ENCODE results near the gene YJU2.
"Not testable (repeated sequence)": the region's sequence is repeated elsewhere in the genome, so short reads cannot be mapped to it uniquely, and the experiment has no call there.

Gene YJU2

GRCh38 chr19:4227771-4228170 is 19.1 kb upstream of the YJU2 start:
- H3K36me3 ChIP-seq (ENCODE audit: control insufficient read depth in 5 of 5, insufficient read depth in 5 of 5, low read length in 5 of 5): no peaks in the 10 kb centered on the region
- H3K9ac ChIP-seq (ENCODE audit: low read length in 5 of 5): no peak overlapping the region
- H3K4me3 ChIP-seq (ENCODE audit: low read depth in 1 of 5, low read length in 5 of 5): no peak overlapping the region
- peaks cover 0 to 11% (median 0%) of the 10 kb centered on the region in 5 donors for H3K4me1 ChIP-seq (ENCODE audit: control insufficient read depth in 5 of 5, insufficient read depth in 5 of 5, low read length in 5 of 5)
- H3K27ac ChIP-seq (ENCODE audit: low read depth, low read length): no peak overlapping the region
- H3K27me3 ChIP-seq (ENCODE audit: control insufficient read depth in 5 of 5, insufficient read depth in 4 of 5, low read length in 5 of 5): peaks cover 12 to 21% (median 15%) of the 10 kb centered on the region in 5 donors
- no peaks in the 10 kb centered on the region for H3K9me3 ChIP-seq (ENCODE audit: control insufficient read depth in 5 of 5, low read length in 5 of 5)

GRCh38 chr19:4228765-4229178 is 18.1 kb upstream of the YJU2 start:
- Histone ChIP-seq H3K36me3 (ENCODE audit: control insufficient read depth in 5 of 5, insufficient read depth in 5 of 5, low read length in 5 of 5) (no peaks in the 10 kb centered on the region), H3K9me3 (ENCODE audit: control insufficient read depth in 5 of 5, low read length in 5 of 5) (no peaks in the 10 kb centered on the region), H3K27me3 (ENCODE audit: control insufficient read depth in 5 of 5, insufficient read depth in 4 of 5, low read length in 5 of 5) (peaks cover 15 to 30% (median 17%) of the 10 kb centered on the region in 5 donors), H3K4me1 (ENCODE audit: control insufficient read depth in 5 of 5, insufficient read depth in 5 of 5, low read length in 5 of 5) (peaks cover 0 to 11% (median 0%) of the 10 kb centered on the region in 5 donors), H3K27ac (ENCODE audit: low read depth, low read length) (no peak overlapping the region), H3K4me3 (ENCODE audit: low read depth in 1 of 5, low read length in 5 of 5) (peak overlapping the region in 1 of 5 donors; percentile 39), H3K9ac (ENCODE audit: low read length in 5 of 5) (no peak overlapping the region)

GRCh38 chr19:4229179-4229931 is 17.5 kb upstream of the YJU2 start, which contains the start of gene EBI3:
TSS of gene EBI3 (plus strand) at chr19:4229523. CDS start at chr19:4229551, 28 bp downstream.
- peaks cover 0 to 11% (median 0%) of the 10 kb centered on the region in 5 donors for H3K4me1 ChIP-seq (ENCODE audit: control insufficient read depth in 5 of 5, insufficient read depth in 5 of 5, low read length in 5 of 5)
- H3K9me3 ChIP-seq (ENCODE audit: control insufficient read depth in 5 of 5, low read length in 5 of 5): no peaks in the 10 kb centered on the region
- H3K9ac ChIP-seq (ENCODE audit: low read length in 5 of 5): peak within 1 kb of the TSS in 1 of 5 donors; percentile 59
- peak within 1 kb of the TSS in 1 of 5 donors; percentile 39 for H3K4me3 ChIP-seq (ENCODE audit: low read depth in 1 of 5, low read length in 5 of 5)
- peaks cover 15 to 33% (median 18%) of the 10 kb centered on the region in 5 donors for H3K27me3 ChIP-seq (ENCODE audit: control insufficient read depth in 5 of 5, insufficient read depth in 4 of 5, low read length in 5 of 5)
- H3K36me3 ChIP-seq (ENCODE audit: control insufficient read depth in 5 of 5, insufficient read depth in 5 of 5, low read length in 5 of 5): no peaks in the 10 kb centered on the region
- no peak within 1 kb of the TSS for H3K27ac ChIP-seq (ENCODE audit: low read depth, low read length)

DNA sequence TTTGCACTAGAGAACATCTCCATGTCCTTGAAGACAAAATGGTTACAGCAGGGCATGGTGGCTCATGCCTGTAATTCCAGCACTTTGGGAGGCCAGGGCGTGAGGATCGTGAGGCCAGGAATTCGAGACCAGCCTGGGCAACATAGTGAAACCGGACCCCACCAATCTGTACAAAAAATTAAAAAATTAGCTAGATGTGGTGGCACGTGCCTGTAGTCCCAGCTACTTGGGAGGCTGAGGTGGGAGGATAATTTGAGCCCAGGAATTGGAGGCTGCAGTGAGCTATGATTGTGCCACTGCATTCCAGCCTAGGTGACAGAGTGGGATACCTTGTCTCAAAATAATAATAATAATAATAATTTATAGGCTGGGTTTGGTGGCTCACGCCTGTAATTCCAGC is 16.6 kb upstream of the YJU2 start:
- peaks cover 18 to 33% (median 19%) of the 10 kb centered on the region in 5 donors for H3K27me3 ChIP-seq (ENCODE audit: control insufficient read depth in 5 of 5, insufficient read depth in 4 of 5, low read length in 5 of 5)
- not testable (repeated sequence) for H3K36me3 ChIP-seq (ENCODE audit: control insufficient read depth in 5 of 5, insufficient read depth in 5 of 5, low read length in 5 of 5); H3K9ac ChIP-seq (ENCODE audit: low read length in 5 of 5); H3K4me3 ChIP-seq (ENCODE audit: low read depth in 1 of 5, low read length in 5 of 5); H3K9me3 ChIP-seq (ENCODE audit: control insufficient read depth in 5 of 5, low read length in 5 of 5); H3K27ac ChIP-seq (ENCODE audit: low read depth, low read length)
- H3K4me1 ChIP-seq (ENCODE audit: control insufficient read depth in 5 of 5, insufficient read depth in 5 of 5, low read length in 5 of 5): peaks cover 0 to 11% (median 0%) of the 10 kb centered on the region in 5 donors

DNA sequence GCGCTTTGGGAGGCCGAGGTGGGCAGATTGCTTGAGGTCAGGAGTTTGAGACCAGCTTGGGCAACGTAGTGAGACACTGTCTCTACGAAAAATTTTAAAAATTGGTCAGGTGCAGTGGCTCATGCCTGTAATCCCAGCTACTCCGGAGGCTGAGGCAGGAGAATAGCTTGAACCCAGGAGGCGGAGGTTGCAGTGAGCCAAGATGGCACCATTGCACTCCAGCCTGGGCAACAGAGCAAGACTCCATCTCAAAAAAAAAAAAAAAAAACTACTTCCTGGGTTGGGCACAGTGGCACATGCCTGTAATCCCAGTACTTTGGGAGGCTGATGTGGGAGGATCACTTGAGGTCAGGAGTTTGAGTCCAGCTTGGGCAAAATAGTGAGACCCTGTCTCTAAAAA is 15.4 kb upstream of the YJU2 start:
- H3K9ac ChIP-seq (ENCODE audit: low read length in 5 of 5); H3K4me3 ChIP-seq (ENCODE audit: low read depth in 1 of 5, low read length in 5 of 5); H3K36me3 ChIP-seq (ENCODE audit: control insufficient read depth in 5 of 5, insufficient read depth in 5 of 5, low read length in 5 of 5); H3K27ac ChIP-seq (ENCODE audit: low read depth, low read length); H3K9me3 ChIP-seq (ENCODE audit: control insufficient read depth in 5 of 5, low read length in 5 of 5): not testable (repeated sequence)
- H3K27me3 ChIP-seq (ENCODE audit: control insufficient read depth in 5 of 5, insufficient read depth in 4 of 5, low read length in 5 of 5): peaks cover 18 to 33% (median 19%) of the 10 kb centered on the region in 5 donors
- H3K4me1 ChIP-seq (ENCODE audit: control insufficient read depth in 5 of 5, insufficient read depth in 5 of 5, low read length in 5 of 5): peaks cover 0 to 11% (median 0%) of the 10 kb centered on the region in 5 donors

- H3K9me3 ChIP-seq (ENCODE audit: control insufficient read depth in 5 of 5, low read length in 5 of 5); H3K9ac ChIP-seq (ENCODE audit: low read length in 5 of 5); H3K4me3 ChIP-seq (ENCODE audit: low read depth in 1 of 5, low read length in 5 of 5); H3K36me3 ChIP-seq (ENCODE audit: control insufficient read depth in 5 of 5, insufficient read depth in 5 of 5, low read length in 5 of 5); H3K27ac ChIP-seq (ENCODE audit: low read depth, low read length): not testable (repeated sequence)
- peaks cover 18 to 39% (median 20%) of the 10 kb centered on the region in 5 donors for H3K27me3 ChIP-seq (ENCODE audit: control insufficient read depth in 5 of 5, insufficient read depth in 4 of 5, low read length in 5 of 5)
- H3K4me1 ChIP-seq (ENCODE audit: control insufficient read depth in 5 of 5, insufficient read depth in 5 of 5, low read length in 5 of 5): peaks cover 0 to 11% (median 0%) of the 10 kb centered on the region in 5 donors
Measured at GRCh38 chr19:4232139-4232538, 14.7 kb upstream of the YJU2 start.

GRCh38 chr19:4232614-4233281 is 14.1 kb upstream of the YJU2 start:
- H3K9ac ChIP-seq (ENCODE audit: low read length in 5 of 5): no peak overlapping the region
- no peaks in the 10 kb centered on the region for H3K9me3 ChIP-seq (ENCODE audit: control insufficient read depth in 5 of 5, low read length in 5 of 5)
- H3K4me1 ChIP-seq (ENCODE audit: control insufficient read depth in 5 of 5, insufficient read depth in 5 of 5, low read length in 5 of 5): peaks cover 0 to 11% (median 0%) of the 10 kb centered on the region in 5 donors
- H3K4me3 ChIP-seq (ENCODE audit: low read depth in 1 of 5, low read length in 5 of 5): no peak overlapping the region
- peaks cover 15 to 39% (median 19%) of the 10 kb centered on the region in 5 donors for H3K27me3 ChIP-seq (ENCODE audit: control insufficient read depth in 5 of 5, insufficient read depth in 4 of 5, low read length in 5 of 5)
- H3K27ac ChIP-seq (ENCODE audit: low read depth, low read length): no peak overlapping the region
- H3K36me3 ChIP-seq (ENCODE audit: control insufficient read depth in 5 of 5, insufficient read depth in 5 of 5, low read length in 5 of 5): no peaks in the 10 kb centered on the region

DNA sequence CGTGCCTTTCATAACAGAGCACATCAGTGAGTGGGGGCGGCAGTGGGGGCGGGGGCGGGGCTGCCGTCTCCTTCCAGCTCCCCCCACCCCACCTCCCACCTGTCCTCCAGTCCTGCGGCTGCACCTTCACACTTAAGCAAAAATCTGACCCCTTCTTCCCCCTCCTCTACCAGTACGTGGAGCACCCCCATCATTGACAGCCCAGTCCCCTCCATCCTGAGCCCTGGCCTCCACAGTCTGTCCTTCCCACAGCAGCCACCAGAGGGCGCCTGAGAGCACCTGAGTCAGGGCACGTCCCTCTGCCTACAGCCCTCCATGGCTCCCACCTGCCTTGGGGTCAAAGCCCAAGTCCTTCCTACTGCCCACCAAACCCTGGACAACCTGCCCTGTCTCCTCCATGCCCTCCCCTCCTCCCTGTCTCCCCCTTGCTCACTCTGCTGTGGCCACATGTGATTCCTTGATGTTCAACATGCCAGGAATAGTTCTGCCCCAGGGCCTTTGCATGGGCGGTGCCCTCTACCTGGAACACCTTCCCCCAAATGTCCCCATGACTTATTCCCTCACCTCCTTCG is 13.5 kb upstream of the YJU2 start:
- H3K27me3 ChIP-seq (ENCODE audit: control insufficient read depth in 5 of 5, insufficient read depth in 4 of 5, low read length in 5 of 5): peaks cover 15 to 35% (median 17%) of the 10 kb centered on the region in 5 donors
- no peak overlapping the region for H3K9ac ChIP-seq (ENCODE audit: low read length in 5 of 5)
- no peak overlapping the region for H3K4me3 ChIP-seq (ENCODE audit: low read depth in 1 of 5, low read length in 5 of 5)
- H3K4me1 ChIP-seq (ENCODE audit: control insufficient read depth in 5 of 5, insufficient read depth in 5 of 5, low read length in 5 of 5): peaks cover 0 to 11% (median 0%) of the 10 kb centered on the region in 5 donors
- H3K36me3 ChIP-seq (ENCODE audit: control insufficient read depth in 5 of 5, insufficient read depth in 5 of 5, low read length in 5 of 5): no peaks in the 10 kb centered on the region
- no peaks in the 10 kb centered on the region for H3K9me3 ChIP-seq (ENCODE audit: control insufficient read depth in 5 of 5, low read length in 5 of 5)
- no peak overlapping the region for H3K27ac ChIP-seq (ENCODE audit: low read depth, low read length)

- peaks cover 0 to 4% (median 0%) of the 10 kb centered on the region in 5 donors for H3K4me1 ChIP-seq (ENCODE audit: control insufficient read depth in 5 of 5, insufficient read depth in 5 of 5, low read length in 5 of 5)
- peaks cover 9 to 26% (median 13%) of the 10 kb centered on the region in 5 donors for H3K27me3 ChIP-seq (ENCODE audit: control insufficient read depth in 5 of 5, insufficient read depth in 4 of 5, low read length in 5 of 5)
- H3K9me3 ChIP-seq (ENCODE audit: control insufficient read depth in 5 of 5, low read length in 5 of 5): no peaks in the 10 kb centered on the region
- no peak overlapping the region for H3K4me3 ChIP-seq (ENCODE audit: low read depth in 1 of 5, low read length in 5 of 5)
- no peak overlapping the region for H3K27ac ChIP-seq (ENCODE audit: low read depth, low read length)
- no peak overlapping the region for H3K9ac ChIP-seq (ENCODE audit: low read length in 5 of 5)
- no peaks in the 10 kb centered on the region for H3K36me3 ChIP-seq (ENCODE audit: control insufficient read depth in 5 of 5, insufficient read depth in 5 of 5, low read length in 5 of 5)
Measured at GRCh38 chr19:4234142-4234861, 12.6 kb upstream of the YJU2 start.

Data from subcutaneous abdominal adipose tissue (tissue), 5 donors.